AG04450 (cell line): Measurements from ENCODE around the gene KLRC4. TPM values are rescaled to one million over a fixed set of nuclear protein-coding genes. Genes with fewer than 3 reads are reported as not detected.

Experiments
- CTCF ChIA-PET: fragments of 300-600, 350-600 bp; formaldehyde crosslinking; extraction: SDS; loops from one replicate; lab custom pipeline; 2022; ENCODE audit warnings: antibody characterized with exemption, inconsistent platforms; lab: Charles Lee
- POLR2A ChIA-PET: fragments of 350-600 bp; formaldehyde crosslinking; extraction: SDS; loops from one replicate; lab custom pipeline; 2021; ENCODE audit warnings: antibody characterized with exemption, inconsistent platforms; lab: Yijun Ruan, JAX
- DNase-seq: peaks from one replicate; pipeline ENCODE4 v3.0.0-alpha.2; 2011; ENCODE audit warnings: low read depth, low spot score
- H3K27ac ChIP-seq: one replicate; pipeline ENCODE4 v1.5.1; 2012; ENCODE audit warnings: low read depth, low read length, control low read depth
- H3K27me3 ChIP-seq: one replicate; pipeline ENCODE4 v1.6.0; 2012; ENCODE audit warnings: low read length; ENCODE audit not compliant: control insufficient read depth, insufficient read depth
- H3K4me3 ChIP-seq: 2 replicates; pipeline ENCODE4 v1.5.1; 2011; ENCODE audit warnings: mild to moderate bottlenecking, low read depth, low read length, control low read depth
- H3K9me3 ChIP-seq: 2 replicates; pipeline ENCODE4 v1.5.1; 2012; ENCODE audit warnings: low read length; ENCODE audit not compliant: control insufficient read depth, insufficient read depth
- polyA plus RNA-seq: library from polyadenylated mRNA; depleted of rRNA; stranded (reverse); fragments of >200 nt; gene quantifications from 2 replicates; pipeline ENCODE4 v1.2.3, GENCODE V29; 2011
- TF ChIP-seq, protein P1 (sequence below): IDR thresholded peaks from 2 replicates; pipeline ENCODE4 v1.5.1; 2011; ENCODE audit warnings: low read depth, low read length, control low read depth, inconsistent platforms

The KLRC4 gene
- polyA plus RNA-seq, 1 experiment: not detected

DNA sequence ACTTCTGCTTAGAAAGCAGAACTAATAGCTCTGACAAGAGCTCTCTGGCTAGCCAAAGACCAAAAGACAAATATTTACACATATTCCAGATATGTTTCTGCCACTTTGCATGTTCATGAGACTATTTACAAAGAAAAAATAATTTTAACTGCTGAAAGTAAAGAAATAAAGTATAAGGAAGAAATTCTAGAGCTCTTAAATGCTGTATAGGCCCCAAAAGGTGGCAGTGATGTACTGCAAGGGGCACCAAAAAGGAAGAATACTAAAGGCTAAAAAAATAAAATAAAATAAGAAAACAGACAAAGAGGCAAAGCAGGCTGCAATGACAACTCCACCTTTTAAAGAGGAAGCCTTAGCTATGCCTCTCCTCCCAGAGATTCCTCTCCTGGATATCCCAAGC is 42.7 kb downstream of the KLRC4 start:
- ChIA-PET POLR2A (no interaction called here), CTCF (interaction anchor here (0.9 to 2.1 kb wide), 16 partner anchors 9 to 383 kb away, joined by 3 to 11 read pairs (median 4); partner anchors contain the start of gene KLRC3)
- no peak overlapping the region for H3K4me3 ChIP-seq

DNA sequence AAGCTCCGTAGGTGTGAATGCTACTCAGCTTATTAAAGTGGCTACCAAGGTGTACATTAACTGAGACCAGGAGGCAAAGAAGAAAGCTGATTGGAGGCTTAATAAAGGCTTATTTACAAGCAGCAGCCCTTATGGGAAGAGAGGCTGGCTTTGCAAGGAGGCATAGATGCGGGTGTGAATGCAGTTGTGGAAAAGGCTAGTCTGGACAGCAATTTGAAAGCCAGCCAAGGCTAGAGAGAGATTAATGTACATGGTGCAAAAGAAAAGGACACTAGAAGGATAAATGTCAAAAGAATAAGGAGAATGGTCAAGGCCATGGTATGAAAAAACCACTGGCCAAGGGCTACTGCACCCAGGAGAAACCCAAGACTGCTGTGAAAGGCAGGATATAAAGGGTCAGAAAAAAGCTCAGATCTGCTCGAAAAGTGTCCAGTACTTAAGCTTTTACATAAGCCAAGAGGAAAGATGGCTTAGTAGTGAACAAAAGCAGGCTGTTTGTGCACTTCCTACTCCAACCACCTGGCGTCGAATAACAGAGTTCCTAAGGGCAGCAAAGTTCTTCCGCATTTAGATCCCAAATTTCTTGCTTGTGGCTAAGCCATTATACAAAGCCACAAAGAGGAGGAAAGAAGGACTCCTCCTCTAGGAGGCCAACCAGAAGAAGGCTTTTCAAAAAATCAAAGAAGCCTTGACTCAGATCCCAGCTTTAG is 43.7 kb downstream of the KLRC4 start:
- TF ChIP-seq, protein P1, sequence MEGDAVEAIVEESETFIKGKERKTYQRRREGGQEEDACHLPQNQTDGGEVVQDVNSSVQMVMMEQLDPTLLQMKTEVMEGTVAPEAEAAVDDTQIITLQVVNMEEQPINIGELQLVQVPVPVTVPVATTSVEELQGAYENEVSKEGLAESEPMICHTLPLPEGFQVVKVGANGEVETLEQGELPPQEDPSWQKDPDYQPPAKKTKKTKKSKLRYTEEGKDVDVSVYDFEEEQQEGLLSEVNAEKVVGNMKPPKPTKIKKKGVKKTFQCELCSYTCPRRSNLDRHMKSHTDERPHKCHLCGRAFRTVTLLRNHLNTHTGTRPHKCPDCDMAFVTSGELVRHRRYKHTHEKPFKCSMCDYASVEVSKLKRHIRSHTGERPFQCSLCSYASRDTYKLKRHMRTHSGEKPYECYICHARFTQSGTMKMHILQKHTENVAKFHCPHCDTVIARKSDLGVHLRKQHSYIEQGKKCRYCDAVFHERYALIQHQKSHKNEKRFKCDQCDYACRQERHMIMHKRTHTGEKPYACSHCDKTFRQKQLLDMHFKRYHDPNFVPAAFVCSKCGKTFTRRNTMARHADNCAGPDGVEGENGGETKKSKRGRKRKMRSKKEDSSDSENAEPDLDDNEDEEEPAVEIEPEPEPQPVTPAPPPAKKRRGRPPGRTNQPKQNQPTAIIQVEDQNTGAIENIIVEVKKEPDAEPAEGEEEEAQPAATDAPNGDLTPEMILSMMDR: peak; percentile 24
- Histone ChIP-seq H3K27ac (peak overlapping the region; percentile 80), H3K27me3 (no peaks in the 10 kb centered on the region), H3K4me3 (peak overlapping the region; percentile 72), H3K9me3 (peaks cover 5% of the 10 kb centered on the region)
- DNase-seq: no peak
- CTCF ChIA-PET: interaction anchor here (1.2 to 2.1 kb wide), 14 partner anchors 8 to 615 kb away, joined by 3 to 11 read pairs (median 6); partner anchors contain the start of gene KLRC3
- POLR2A ChIA-PET: no interaction called here

More for the DNA sequence above, 42.7 kb downstream of the KLRC4 start:
- no peaks in the 10 kb centered on the region for H3K27me3 ChIP-seq
- no peak overlapping the region for H3K27ac ChIP-seq
- DNase-seq: no peak
- peaks cover 5% of the 10 kb centered on the region for H3K9me3 ChIP-seq
- TF ChIP-seq, protein P1: peak; percentile 20; the same call in 1 of the 2 replicates

DNA sequence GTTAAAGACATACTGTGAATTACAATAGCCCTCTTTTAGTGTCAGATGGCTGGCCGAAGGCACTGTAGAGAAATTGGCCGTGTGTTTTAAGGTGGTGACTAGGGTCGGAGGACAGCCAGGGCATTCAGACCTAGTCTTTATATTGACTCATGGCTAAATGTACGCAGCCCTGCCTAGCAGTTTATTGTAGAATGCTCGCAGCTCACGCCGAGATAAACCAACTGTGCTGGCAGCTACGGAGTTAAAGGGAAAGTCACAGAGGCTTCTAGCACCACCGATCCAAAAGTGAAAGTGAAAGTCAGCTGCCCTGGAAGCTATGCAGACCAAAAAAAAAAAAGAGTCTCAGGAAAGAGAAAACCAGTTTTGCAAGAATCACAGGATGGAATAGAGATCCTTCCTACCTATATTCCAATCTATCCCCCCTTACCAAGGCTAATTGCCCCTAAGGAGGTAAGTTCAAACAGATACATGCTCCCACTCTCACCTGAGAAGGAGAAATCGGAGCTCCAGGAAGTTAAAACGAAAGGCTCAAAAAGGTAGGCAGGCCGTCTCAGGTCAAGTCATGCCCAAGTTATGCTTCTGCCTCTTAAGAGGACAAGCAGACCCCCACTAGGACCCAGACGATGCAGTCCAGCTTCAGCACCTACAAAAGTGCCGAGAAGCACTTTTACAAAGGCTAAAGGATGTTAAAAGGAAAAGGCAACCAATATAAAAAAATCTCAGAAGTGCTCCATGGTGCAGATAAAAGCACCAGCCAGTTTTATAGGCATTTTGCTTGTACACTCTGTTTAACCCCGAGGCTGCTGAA is 44.5 kb downstream of the KLRC4 start:
- H3K4me3 ChIP-seq: peak overlapping the region; percentile 72
- peak; percentile 42 for DNase-seq
- peak overlapping the region; percentile 80 for H3K27ac ChIP-seq
- CTCF ChIA-PET: interaction anchor here (1.3 to 2.1 kb wide), 5 partner anchors 26 to 615 kb away, joined by 3 to 8 read pairs (median 6); no protein-coding TSS in a partner anchor
- TF ChIP-seq, protein P1: no peak
- peaks cover 5% of the 10 kb centered on the region for H3K9me3 ChIP-seq
- H3K27me3 ChIP-seq: no peaks in the 10 kb centered on the region
- POLR2A ChIA-PET: interaction anchor here (0.5 to 1.0 kb wide), 4 partner anchors 20 to 153 kb away, joined by 3 to 7 read pairs (median 4); partner anchors contain the start of gene GABARAPL1

DNA sequence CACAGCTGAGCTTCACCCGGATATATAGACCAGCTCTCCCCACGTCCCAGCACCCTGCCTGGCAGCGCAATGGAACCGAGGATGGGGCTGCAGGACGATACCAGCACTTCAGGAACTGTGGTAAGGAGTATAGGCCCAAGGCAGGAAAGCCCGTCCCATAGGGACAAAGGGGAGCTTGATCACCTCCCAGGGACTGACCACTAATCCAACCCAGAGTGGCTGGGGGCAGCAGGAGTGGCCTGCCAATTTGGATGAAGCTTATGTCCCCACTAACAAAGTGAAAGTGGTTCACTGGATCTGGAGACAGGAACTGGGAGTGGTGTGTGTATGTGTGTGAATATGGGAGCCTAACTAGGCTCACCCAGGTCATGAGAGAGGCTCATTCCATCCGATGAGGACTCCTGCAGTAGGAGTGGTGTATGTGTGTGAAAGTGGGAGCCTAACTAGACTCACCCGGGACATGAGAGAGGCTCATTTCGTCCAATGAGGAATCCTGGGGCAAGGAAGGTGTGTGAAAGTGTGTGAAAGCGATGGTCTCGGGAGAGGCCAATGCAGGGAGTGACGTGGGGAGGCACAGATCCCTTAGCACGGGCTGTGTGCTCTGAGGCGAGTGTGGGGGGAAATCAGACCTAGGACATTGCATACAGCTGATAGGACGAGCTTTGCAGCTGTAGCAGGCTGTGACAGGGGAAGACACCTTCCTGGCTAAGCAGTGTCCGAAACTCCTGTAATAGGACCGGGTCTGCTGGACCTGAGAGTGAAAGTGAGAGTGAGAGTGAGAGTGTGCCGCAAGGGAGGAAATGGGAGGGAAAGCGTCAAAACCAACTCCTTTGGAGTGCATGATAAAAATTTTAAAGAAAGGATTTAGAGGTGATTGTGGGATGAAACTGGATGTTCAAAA is 45.4 kb downstream of the KLRC4 start:
- DNase-seq: no peak
- peak overlapping the region; percentile 72 for H3K4me3 ChIP-seq
- no peaks in the 10 kb centered on the region for H3K27me3 ChIP-seq
- peak overlapping the region; percentile 80 for H3K27ac ChIP-seq
- ChIA-PET CTCF (interaction anchor here (0.6 to 1.9 kb wide), 5 partner anchors 128 to 807 kb away, joined by 3 to 8 read pairs (median 4); no protein-coding TSS in a partner anchor), POLR2A (interaction anchor here (0.5 to 1.0 kb wide), 4 partner anchors 21 to 152 kb away, joined by 3 to 7 read pairs (median 4); partner anchors contain the start of gene GABARAPL1)
- TF ChIP-seq, protein P1: no peak
- H3K9me3 ChIP-seq: peaks cover 5% of the 10 kb centered on the region
